GM18505 (cell line): ENCODE measurements around the gene GPR101.
"Not testable (repeated sequence)": the region's sequence is repeated elsewhere in the genome, so short reads cannot be mapped to it uniquely, and the experiment has no call there.

ENCODE experiments used
- ATAC-seq: cut with Tn5 transposase; IDR thresholded peaks from one replicate; pipeline ENCODE4 v1.9.1; 2021; ENCODE audit not compliant: unreplicated experiment
- POLR2A ChIP-seq: IDR thresholded peaks from 4 replicates; pipeline ENCODE4 v1.6.1; 2011; ENCODE audit warnings: borderline replicate concordance; ENCODE audit not compliant: insufficient read depth, insufficient read length; ENCODE audit errors: extremely low read depth

Gene GPR101

DNA sequence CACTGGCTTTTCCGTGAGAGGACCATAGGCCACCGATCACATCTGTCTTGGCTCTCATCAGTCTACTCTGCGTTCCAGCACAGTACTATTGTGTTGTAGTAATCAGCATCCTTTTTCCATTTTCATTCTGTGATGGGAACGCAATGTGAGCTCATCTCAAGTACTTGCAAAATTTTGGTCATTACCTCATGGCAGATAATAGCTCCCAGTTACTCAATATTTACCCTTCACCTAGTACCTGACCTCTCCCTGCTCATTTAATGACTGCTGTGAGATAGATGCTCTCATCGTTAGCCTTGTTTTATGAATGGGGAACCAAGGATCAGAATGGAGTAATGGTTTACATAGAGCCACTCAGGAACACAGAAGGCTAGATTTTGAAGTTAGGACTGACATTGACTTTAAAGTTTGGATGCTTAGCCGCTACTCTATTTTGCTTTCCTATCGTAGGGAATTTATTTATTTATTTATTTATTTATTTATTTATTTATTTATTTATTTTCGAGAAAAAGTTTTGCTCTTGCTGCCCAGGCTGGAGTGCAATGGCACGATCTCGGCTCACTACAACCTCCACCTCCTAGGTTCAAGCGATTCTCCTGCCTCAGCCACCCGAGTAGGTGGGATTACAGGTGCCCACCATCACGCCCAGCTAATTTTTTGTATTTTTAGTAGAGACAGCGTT, 6.5 kb upstream of the GPR101 start:
- no peak for TF ChIP-seq POLR2A
- no peak for ATAC-seq

DNA sequence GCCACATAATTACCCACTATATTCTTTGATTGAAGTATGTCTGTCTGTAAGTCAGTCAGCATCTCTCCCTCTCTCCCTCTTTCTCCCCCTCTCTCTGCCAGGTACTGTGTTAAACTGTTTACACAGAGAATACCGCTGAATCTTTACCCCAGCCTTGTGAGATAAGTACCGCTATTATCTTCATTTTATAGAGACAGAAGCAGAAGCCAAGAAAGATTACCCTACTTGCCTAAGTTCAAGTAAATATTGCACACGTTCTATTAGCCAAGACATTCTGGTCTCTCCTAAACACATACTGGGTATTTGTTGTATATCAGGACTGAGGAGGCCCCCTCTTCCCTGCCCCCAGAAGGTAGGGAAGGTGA, 695 bp upstream of the GPR101 start:
- ATAC-seq = no peak
- no peak for TF ChIP-seq POLR2A

DNA sequence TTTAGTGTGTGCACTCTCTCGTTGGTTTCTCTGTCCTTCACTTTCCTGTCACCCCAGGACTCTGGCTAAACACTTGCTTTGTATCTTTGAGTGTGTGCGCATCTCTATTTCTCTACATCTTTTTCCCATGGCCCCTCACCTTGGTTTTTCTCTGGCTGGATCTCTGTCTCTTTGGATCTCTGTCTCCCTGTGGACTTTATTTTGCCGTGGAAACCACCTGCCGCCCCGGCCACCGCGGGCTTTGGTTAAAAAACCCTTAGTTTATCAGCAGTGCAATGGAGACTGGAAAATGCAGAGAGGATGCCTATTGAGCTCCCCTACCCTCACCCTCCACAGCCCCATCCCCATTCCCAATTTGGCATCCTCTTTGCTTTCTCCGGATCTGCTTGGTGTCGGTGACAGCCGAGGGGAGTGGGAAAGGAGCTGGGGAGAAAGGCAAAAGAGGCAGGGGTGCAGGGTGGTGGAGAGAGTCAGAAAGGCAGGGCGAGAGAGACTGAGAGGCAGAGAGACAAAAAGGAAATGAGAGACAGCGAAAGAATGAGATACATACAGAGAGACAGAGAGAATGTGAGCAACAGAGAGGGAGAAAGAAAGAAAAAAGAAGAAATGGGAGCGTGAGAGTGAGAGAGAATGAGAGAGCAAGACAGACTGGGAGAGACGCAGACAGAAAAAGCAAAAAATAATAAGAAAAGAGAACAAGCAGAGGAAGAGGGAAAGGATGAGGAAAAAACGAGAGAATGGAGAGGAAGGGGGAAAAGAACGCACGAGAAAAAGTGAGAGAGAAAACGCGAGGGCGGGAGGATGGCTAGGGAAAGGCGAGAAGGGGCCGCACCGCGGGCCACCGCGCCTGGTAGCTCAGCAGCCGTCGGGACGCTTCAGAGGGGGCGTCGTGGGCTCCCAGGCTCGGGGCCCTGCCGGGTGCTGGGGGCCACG, 688 bp downstream of the GPR101 start:
- no peak for TF ChIP-seq POLR2A
- no peak for ATAC-seq

DNA sequence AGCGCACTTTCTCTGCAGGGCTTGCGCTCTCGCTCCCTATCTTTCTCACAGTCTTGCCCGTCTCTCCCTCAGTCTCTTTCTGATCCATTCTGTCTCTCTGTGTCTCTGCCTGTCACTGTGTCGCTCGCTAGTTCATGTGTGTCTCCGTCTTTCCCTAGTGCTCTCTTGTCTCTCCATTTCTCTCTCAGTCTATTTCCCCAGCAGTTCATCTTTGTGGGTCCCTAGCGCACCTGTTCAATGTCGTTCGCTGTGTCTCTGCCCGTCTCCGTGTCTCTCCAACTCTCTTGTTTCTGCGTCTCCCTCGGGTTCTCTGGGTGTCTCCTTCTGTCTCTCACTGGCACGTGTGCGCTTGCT, 1.5 kb downstream of the GPR101 start:
- ATAC-seq = no peak
- no peak for TF ChIP-seq POLR2A

DNA sequence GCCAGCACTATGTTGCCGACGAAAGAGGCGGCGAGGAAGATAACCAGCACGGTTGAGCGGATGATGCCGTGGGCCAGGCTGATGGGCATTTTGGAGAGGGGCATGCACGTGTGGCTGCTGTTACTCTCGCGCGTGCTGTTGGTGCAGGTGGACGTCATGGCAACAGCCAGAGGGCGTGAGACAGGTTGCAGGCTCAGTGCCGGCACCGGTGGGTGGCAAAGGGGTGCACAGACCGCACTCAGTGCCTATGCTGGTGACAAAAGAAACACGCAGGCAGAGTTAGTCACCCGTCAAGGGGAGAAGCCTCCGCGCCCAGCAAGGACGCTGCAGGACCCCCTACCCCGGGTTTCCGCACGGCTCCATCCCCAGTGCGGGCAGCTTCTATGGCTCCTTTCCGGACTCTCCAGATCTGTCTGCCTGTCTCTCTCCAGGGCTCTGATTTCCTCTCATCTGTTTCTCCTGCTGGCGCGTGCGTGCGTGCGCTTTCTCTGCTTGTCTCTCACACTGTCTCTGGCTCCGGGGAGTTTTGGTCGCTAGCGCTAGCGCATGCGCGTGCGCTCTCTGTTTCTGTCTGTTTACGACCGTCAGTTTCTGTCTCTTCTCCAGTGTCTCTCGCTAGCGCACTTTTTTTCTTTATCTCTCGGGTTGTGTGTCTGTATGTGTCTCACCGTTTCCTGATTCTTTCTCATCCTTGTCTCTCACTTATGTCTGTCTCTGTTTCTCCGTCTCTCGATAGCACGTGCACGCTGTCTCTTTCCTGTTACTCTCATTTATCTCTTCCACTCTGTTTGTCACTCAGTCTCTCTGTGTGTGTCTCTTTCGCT, 2.1 kb downstream of the GPR101 start:
- peak; percentile 73 for ATAC-seq
- no peak for TF ChIP-seq POLR2A

DNA sequence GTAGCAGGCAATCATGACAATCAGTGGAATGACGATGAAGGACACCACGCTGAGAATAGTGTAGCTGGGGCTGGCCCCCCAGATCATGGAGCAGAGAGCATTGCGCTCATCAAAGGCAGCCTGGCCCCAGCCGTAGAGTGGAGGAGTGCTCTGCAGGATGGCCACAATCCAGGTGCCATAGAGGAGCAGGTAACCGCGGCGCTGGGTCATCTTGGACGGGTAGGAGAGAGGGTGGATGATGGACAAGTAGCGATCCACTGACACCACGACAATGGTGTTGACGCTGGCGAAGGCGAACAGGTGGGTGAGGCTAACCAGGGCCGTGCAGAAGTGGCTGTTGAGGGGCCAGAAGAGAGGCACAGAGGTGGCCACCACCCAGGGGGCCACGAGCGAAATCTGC, 2.8 kb downstream of the GPR101 start:
- TF ChIP-seq POLR2A = no peak
- ATAC-seq = no peak

DNA sequence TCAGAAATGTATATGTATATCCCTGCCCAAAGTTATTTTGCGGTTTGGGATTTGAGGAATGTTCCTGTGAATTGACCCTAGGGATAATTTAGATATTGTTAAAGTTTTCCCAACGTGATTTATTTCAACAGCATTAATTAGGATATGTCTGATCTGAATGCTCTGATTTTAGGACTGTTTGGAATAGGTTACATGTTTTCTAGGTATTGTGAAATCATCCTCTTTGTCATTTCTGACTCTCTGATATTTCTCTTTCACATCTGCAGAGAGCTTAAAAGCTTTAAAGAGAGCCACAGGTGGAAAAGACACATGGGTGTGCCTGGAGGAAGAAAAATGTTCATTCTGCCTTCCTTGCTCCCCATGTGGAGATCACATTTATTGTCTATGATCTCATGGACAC, 5.1 kb downstream of the GPR101 start:
- no peak for TF ChIP-seq POLR2A
- ATAC-seq = no peak

DNA sequence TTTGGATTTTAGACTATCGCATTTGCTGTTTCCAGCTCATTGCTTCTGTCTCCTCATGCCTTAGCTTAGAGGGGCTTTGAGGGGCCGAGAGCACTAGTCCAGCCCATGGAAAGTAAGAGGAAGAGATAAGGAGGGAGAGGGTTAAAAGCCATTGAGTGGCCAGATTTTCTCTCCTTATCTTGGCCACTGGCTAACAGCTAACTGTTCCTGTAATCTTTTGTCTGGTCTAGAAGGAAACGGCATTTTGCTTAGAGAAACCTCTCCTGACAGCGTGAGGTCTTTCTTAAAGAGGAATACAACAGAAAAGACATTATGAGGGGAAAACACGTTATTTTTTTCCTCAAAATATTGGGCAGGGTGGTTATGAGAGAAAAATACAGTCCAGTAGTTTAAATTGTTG, 7.9 kb downstream of the GPR101 start:
- no peak for TF ChIP-seq POLR2A
- no peak for ATAC-seq

DNA sequence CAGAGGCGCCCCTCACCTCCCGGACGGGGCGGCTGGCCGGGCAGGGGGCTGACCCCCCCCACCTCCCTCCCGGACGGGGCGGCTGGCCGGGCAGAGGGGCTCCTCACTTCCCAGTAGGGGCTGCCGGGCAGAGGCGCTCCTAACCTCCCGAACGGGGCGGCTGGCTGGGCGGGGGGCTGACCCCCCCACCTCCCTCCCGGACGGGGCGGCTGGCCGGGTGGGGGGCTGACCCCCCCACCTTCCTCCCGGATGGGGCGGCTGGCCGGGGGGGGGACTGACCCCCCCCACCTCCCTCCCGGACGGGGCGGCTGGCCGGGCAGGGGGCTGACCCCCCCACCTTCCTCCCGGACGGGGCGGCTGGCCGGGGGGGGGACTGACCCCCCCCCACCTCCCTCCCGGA, 33.6 kb downstream of the GPR101 start:
- ATAC-seq = not testable (repeated sequence)

DNA sequence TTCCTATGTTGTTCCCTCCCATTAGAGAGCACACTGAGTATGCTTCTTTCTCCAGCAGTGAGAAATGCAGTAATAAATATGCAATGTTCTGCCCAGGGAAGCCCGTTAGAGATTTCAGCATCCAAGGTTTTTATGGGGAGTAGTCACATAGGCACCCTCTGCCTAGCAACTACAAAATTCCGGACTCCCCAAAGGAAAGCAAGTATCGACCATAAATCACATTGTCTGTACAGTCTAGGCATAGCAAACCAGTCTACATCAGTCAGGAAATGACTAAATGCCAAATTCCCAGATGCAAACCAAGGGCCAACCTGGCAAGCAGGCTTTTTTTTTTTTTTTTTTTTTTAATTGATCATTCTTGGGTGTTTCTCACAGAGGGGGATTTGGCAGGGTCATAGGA, 34.8 kb downstream of the GPR101 start:
- TF ChIP-seq POLR2A = no peak
- no peak for ATAC-seq
